Keratinocyte (primary cell): ENCODE measurements around the gene TARP. TPM values are rescaled to one million over a fixed set of nuclear protein-coding genes. Genes with fewer than 3 reads are reported as not detected.

ENCODE experiments used
- DNase-seq: peaks from one replicate; pipeline ENCODE4 v3.0.0-alpha.2; 2011; ENCODE audit warnings: low read depth, missing footprints, low spot score
- FAIRE-seq: peaks from 2 replicates; lab custom pipeline; 2011; peaks lifted over from hg19 to GRCh38; lab: Jason Lieb, UNC
- H2AFZ ChIP-seq: 2 replicates; pipeline ENCODE4 v1.6.0; 2012; ENCODE audit warnings: low read length, control low read depth, inconsistent platforms; ENCODE audit not compliant: control insufficient read depth
- H3K27ac ChIP-seq: 2 replicates; pipeline ENCODE4 v1.5.1; 2011; ENCODE audit warnings: low read length; ENCODE audit not compliant: control insufficient read depth, insufficient read depth
- H3K27me3 ChIP-seq: 3 replicates; pipeline ENCODE4 v1.6.0; 2011; ENCODE audit warnings: low read length; ENCODE audit not compliant: control insufficient read depth, insufficient read depth; ENCODE audit errors: extremely low read depth
- H3K36me3 ChIP-seq, 2 experiments: 2 replicates in 1 of 2; 3 replicates in 1 of 2; pipeline ENCODE4 v1.5.1; 2011; ENCODE audit warnings: low read length in 2 of 2, mild to moderate bottlenecking in 1 of 2; ENCODE audit not compliant: control insufficient read depth in 2 of 2, insufficient read depth in 2 of 2; ENCODE audit errors: extremely low read depth in 1 of 2
- H3K4me1 ChIP-seq: 3 replicates; pipeline ENCODE4 v1.5.1; 2011; ENCODE audit warnings: low read length; ENCODE audit not compliant: control insufficient read depth, insufficient read depth; ENCODE audit errors: extremely low read depth
- H3K4me2 ChIP-seq: 3 replicates; pipeline ENCODE4 v1.6.0; 2011; ENCODE audit warnings: low read depth, low read length; ENCODE audit not compliant: control insufficient read depth, insufficient read depth; ENCODE audit errors: extremely low read depth
- H3K4me3 ChIP-seq, 3 experiments: fragments of 200-600 bp in 1 of 3; sonication (generic) in 1 of 3; 2 replicates in 2 of 3; 3 replicates in 1 of 3; pipeline ENCODE4 v1.5.1; 2011 to 2016; ENCODE audit warnings: low read length in 3 of 3, mild to moderate bottlenecking in 3 of 3, control low read depth in 2 of 3, inconsistent platforms in 1 of 3, low read depth in 1 of 3, mixed read lengths in 1 of 3, mixed run types in 1 of 3, moderate library complexity in 1 of 3; ENCODE audit not compliant: control insufficient read depth in 2 of 3, insufficient read depth in 2 of 3; ENCODE audit errors: extremely low read depth in 1 of 3
- H3K79me2 ChIP-seq: 2 replicates; pipeline ENCODE4 v1.6.0; 2012; ENCODE audit warnings: low read length; ENCODE audit not compliant: control insufficient read depth, insufficient read depth
- H3K9ac ChIP-seq: 3 replicates; pipeline ENCODE4 v1.6.0; 2011; ENCODE audit warnings: low read length; ENCODE audit not compliant: control insufficient read depth, insufficient read depth; ENCODE audit errors: extremely low read depth
- H3K9me1 ChIP-seq: 3 replicates; pipeline ENCODE4 v1.6.0; 2011; ENCODE audit warnings: low read length; ENCODE audit not compliant: control insufficient read depth, insufficient read depth; ENCODE audit errors: extremely low read depth
- H3K9me3 ChIP-seq: 2 replicates; pipeline ENCODE4 v1.5.1; 2012; ENCODE audit warnings: low read depth, low read length; ENCODE audit not compliant: control insufficient read depth
- H4K20me1 ChIP-seq: 3 replicates; pipeline ENCODE4 v1.6.0; 2011; ENCODE audit warnings: low read length; ENCODE audit not compliant: control insufficient read depth, insufficient read depth; ENCODE audit errors: extremely low read depth
- EZH2 ChIP-seq: IDR thresholded peaks from one replicate; pipeline ENCODE4 v1.6.1; 2012; ENCODE audit warnings: inconsistent platforms, mild to moderate bottlenecking, low read length, moderate library complexity
- dilution Hi-C: fragments of 300-500 bp; cut with MboI; formaldehyde crosslinking; loops from one replicate; pipeline ENCODE4 v1.7.0; 2020; ENCODE audit warnings: low sequenced_read_pairs; ENCODE audit not compliant: extremely low pct_ligation_motif_present
- polyA plus RNA-seq, 5 experiments: library from polyadenylated mRNA; depleted of rRNA in 3 of 5; stranded (reverse) in 3 of 5; stranded (forward) in 1 of 5; unstranded in 1 of 5; fragments of >200 nt; gene quantifications; 1 replicate in 1 of 5; 2 replicates in 3 of 5; 3 replicates in 1 of 5; pipeline versions ENCODE4 v1.2.1 to v1.2.3, GENCODE V29; 2011 to 2012; ENCODE audit warnings: missing spikeins in 2 of 5, low read depth in 1 of 5, low replicate concordance in 1 of 5
- small RNA-seq, 3 experiments: library from RNA; depleted of rRNA; stranded (forward); fragments of <200 nt; gene quantifications; one replicate each; pipeline ENCODE3, GENCODE V24; 2012; ENCODE audit warnings: low read depth in 3 of 3, low replicate concordance in 1 of 3; ENCODE audit not compliant: insufficient read length in 3 of 3
- TF ChIP-seq, protein P1 (sequence below), 3 experiments: IDR thresholded peaks in 1 of 3; conservative IDR thresholded peaks in 1 of 3; optimal IDR thresholded peaks in 1 of 3; 2 replicates in 2 of 3; 3 replicates in 1 of 3; pipeline versions ENCODE3 to v1.5.1; 2011; ENCODE audit warnings: low read length in 3 of 3, mild to moderate bottlenecking in 3 of 3, moderate library complexity in 2 of 3, control low read depth in 1 of 3, inconsistent platforms in 1 of 3; ENCODE audit not compliant: insufficient read depth in 2 of 3; ENCODE audit errors: extremely low read depth in 1 of 3

TARP gene

DNA sequence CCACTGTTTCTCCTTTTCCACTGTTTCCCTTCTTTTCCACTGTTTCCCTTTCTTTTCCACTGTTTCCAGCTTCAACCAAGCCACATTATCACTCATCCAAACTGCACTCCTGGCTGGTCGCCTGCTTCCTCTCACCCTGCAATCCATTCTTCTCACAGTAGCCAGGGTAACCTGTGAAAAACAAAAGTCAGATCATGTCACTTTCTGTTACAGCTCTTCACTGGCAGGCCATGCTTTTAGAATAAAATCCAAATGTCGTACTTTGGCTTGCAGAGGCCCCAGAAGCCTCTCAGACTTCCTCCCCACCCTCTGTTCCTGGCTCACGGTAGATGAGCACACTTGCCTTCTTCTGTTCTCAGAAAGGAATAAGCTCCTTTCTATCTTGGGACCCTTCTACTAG, 61.5 kb downstream of the TARP start:
- Histone ChIP-seq H3K79me2 (no peaks in the 10 kb centered on the region), H3K9ac (no peak overlapping the region), H3K4me2 (no peak overlapping the region), H4K20me1 (no peaks in the 10 kb centered on the region), H3K9me3 (no peaks in the 10 kb centered on the region), H2AFZ (no peak overlapping the region), H3K4me3 (no peak overlapping the region), H3K4me1 (no peaks in the 10 kb centered on the region), H3K27ac (no peak overlapping the region), H3K9me1 (no peaks in the 10 kb centered on the region), H3K36me3 (peaks cover 6 to 12% of the 10 kb centered on the region in 2 experiments), H3K27me3 (no peaks in the 10 kb centered on the region)
- DNase-seq (no peak), FAIRE-seq (no peak)
- TF ChIP-seq, protein P1, sequence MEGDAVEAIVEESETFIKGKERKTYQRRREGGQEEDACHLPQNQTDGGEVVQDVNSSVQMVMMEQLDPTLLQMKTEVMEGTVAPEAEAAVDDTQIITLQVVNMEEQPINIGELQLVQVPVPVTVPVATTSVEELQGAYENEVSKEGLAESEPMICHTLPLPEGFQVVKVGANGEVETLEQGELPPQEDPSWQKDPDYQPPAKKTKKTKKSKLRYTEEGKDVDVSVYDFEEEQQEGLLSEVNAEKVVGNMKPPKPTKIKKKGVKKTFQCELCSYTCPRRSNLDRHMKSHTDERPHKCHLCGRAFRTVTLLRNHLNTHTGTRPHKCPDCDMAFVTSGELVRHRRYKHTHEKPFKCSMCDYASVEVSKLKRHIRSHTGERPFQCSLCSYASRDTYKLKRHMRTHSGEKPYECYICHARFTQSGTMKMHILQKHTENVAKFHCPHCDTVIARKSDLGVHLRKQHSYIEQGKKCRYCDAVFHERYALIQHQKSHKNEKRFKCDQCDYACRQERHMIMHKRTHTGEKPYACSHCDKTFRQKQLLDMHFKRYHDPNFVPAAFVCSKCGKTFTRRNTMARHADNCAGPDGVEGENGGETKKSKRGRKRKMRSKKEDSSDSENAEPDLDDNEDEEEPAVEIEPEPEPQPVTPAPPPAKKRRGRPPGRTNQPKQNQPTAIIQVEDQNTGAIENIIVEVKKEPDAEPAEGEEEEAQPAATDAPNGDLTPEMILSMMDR (optimal IDR thresholded peaks at IDR 0.05 in 1 of 3, IDR thresholded peaks at IDR 0.05 in 1 of 3, conservative IDR thresholded peaks at IDR 0.05 in 1 of 3; ENCODE audit: extremely low read depth in 1 of 3, insufficient read depth in 2 of 3, low read length in 3 of 3) = no peak
- no peak for TF ChIP-seq EZH2
- dilution Hi-C loops = no loop called here

DNA sequence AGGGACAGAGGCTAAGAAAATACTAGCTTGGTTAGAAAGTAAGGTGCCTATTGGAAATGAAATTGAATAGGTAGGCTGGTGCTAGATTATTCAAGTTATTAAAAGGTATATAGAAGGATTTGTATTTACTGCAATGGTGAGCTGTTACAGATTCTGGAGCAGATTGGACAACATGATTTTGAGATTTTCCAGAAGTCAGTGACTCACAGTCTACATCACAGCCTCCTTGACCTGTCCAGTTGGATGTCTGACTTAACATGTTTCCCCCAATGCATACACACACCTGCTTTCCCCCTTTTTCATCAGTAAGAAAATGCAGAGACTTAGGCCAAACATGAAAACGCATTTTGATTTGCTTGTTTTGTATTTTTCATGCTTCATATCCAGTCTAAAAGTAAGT, 62.0 kb downstream of the TARP start:
- Histone ChIP-seq H3K4me3 (no peak overlapping the region), H3K9me3 (no peaks in the 10 kb centered on the region), H3K9ac (no peak overlapping the region), H3K36me3 (peaks cover 2 to 8% of the 10 kb centered on the region in 2 experiments), H3K27me3 (no peaks in the 10 kb centered on the region), H2AFZ (no peak overlapping the region), H3K9me1 (no peaks in the 10 kb centered on the region), H3K27ac (no peak overlapping the region), H3K4me2 (no peak overlapping the region), H4K20me1 (no peaks in the 10 kb centered on the region), H3K4me1 (no peaks in the 10 kb centered on the region), H3K79me2 (no peaks in the 10 kb centered on the region)
- no peak for FAIRE-seq
- no peak for DNase-seq
- no peak for TF ChIP-seq EZH2
- TF ChIP-seq, protein P1 (optimal IDR thresholded peaks at IDR 0.05 in 1 of 3, IDR thresholded peaks at IDR 0.05 in 1 of 3, conservative IDR thresholded peaks at IDR 0.05 in 1 of 3; ENCODE audit: extremely low read depth in 1 of 3, insufficient read depth in 2 of 3, low read length in 3 of 3) = no peak
- dilution Hi-C loops = no loop called here

Small RNAs within 50 kb of the gene (small RNA-seq; reads per million reads assigned to genes)
- gene TRGJ1 (0 reads per million in 3 experiments), gene TRGJ2 (0 reads per million in 3 experiments), gene TRGJP (0 reads per million in 3 experiments), gene TRGJP1 (0 reads per million in 3 experiments), gene TRGJP2 (0 reads per million in 3 experiments), gene TRGVA (0 reads per million in 3 experiments)

Other genes with a start within 250 kb of the TARP start
- 28.3 to 45.1 TPM (median 32.8 TPM) in 3 replicates for gene STARD3NL, start 95.4 kb downstream of the TARP start, polyA plus RNA-seq